Spinal cord (tissue), 10 donors: ENCODE data around the gene BLCAP. TPM values are rescaled to one million over a fixed set of nuclear protein-coding genes. Genes with fewer than 3 reads are reported as not detected.

Experiments
- DNase-seq, 6 donors: peaks; one replicate each; pipeline versions ENCODE4 v3.0.0 to v3.0.0-alpha.2; 2013 to 2015; ENCODE audit warnings: low spot score in 6 of 6, low read depth in 4 of 6
- H3K27ac ChIP-seq: one replicate; pipeline ENCODE4 v1.5.1; 2013; ENCODE audit warnings: low read depth, low read length, control low read depth
- H3K27me3 ChIP-seq: one replicate; pipeline ENCODE4 v1.6.1; 2013; ENCODE audit warnings: low read length; ENCODE audit not compliant: control insufficient read depth, insufficient read depth
- H3K36me3 ChIP-seq: one replicate; pipeline ENCODE4 v1.6.1; 2013; ENCODE audit warnings: low read length; ENCODE audit not compliant: control insufficient read depth, insufficient read depth
- H3K4me1 ChIP-seq: one replicate; pipeline ENCODE4 v1.6.1; 2013; ENCODE audit warnings: low read length; ENCODE audit not compliant: control insufficient read depth, insufficient read depth
- H3K4me3 ChIP-seq: one replicate; pipeline ENCODE4 v1.5.1; 2013; ENCODE audit warnings: low read depth, low read length, control low read depth
- H3K9me3 ChIP-seq: one replicate; pipeline ENCODE4 v1.6.1; 2013; ENCODE audit warnings: low read length; ENCODE audit not compliant: control insufficient read depth, insufficient read depth
- WGBS: methylation state at CpG from one replicate; pipeline ENCODE4 v1.1.5; 2013; ENCODE audit warnings: missing lambda C conversion rate; ENCODE audit not compliant: insufficient coverage; 5-methylcytosine and 5-hydroxymethylcytosine counted together
- polyA plus RNA-seq, 2 donors: library from polyadenylated mRNA; unstranded; fragments of 120-200 nt; gene quantifications; one replicate each; pipeline ENCODE4 v1.2.1, GENCODE V29; 2013; ENCODE audit not compliant: insufficient read length in 2 of 2
- total RNA-seq, 2 donors: library from RNA; depleted of rRNA in 1 of 2; stranded (reverse); fragments of 120-200 nt in 1 of 2; fragments of >200 nt in 1 of 2; gene quantifications; one replicate each; pipeline versions ENCODE4 v1.2.3 to v1.2.4, GENCODE V29; 2013 to 2014
- donor health status: healthy.

BLCAP gene
- total and polyA plus RNA-seq, 4 donors, result 87.1 to 274 (median 196) TPM

GRCh38 chr20:37510226-37510625 lies 17.4 kb downstream of the BLCAP start:
- H3K4me1 ChIP-seq, result peaks cover 7% of the 10 kb centered on the region
- H3K27ac ChIP-seq, result no peak overlapping the region
- H3K27me3 ChIP-seq, result no peaks in the 10 kb centered on the region
- H3K36me3 ChIP-seq, result peaks cover 28% of the 10 kb centered on the region
- 94% methylated on average over 4 of the region's 5 CpGs for WGBS
- no peak for DNase-seq
- H3K9me3 ChIP-seq, result no peaks in the 10 kb centered on the region
- no peak overlapping the region for H3K4me3 ChIP-seq

- no peak overlapping the region for H3K27ac ChIP-seq
- H3K36me3 ChIP-seq, result peaks cover 12% of the 10 kb centered on the region
- no peaks in the 10 kb centered on the region for H3K9me3 ChIP-seq
- H3K4me1 ChIP-seq, result peaks cover 12% of the 10 kb centered on the region
- H3K4me3 ChIP-seq, result no peak overlapping the region
- no peaks in the 10 kb centered on the region for H3K27me3 ChIP-seq
- WGBS, result 80% methylated on average over 4 of the region's 4 CpGs
- DNase-seq, result no peak
Measured at GRCh38 chr20:37506152-37506725, 21.4 kb downstream of the BLCAP start.

- no peak for DNase-seq
- no peaks in the 10 kb centered on the region for H3K27me3 ChIP-seq
- H3K9me3 ChIP-seq, result no peaks in the 10 kb centered on the region
- 76% methylated on average over 3 of the region's 7 CpGs for WGBS
- peaks cover 12% of the 10 kb centered on the region for H3K4me1 ChIP-seq
- H3K27ac ChIP-seq, result no peak overlapping the region
- H3K4me3 ChIP-seq, result no peak overlapping the region
- peaks cover 7% of the 10 kb centered on the region for H3K36me3 ChIP-seq
Measured at GRCh38 chr20:37505263-37506151, 22.2 kb downstream of the BLCAP start.

- 50% methylated on average over 2 of the region's 3 CpGs for WGBS
- peaks cover 12% of the 10 kb centered on the region for H3K4me1 ChIP-seq
- H3K9me3 ChIP-seq, result no peaks in the 10 kb centered on the region
- H3K4me3 ChIP-seq, result no peak overlapping the region
- peaks cover 7% of the 10 kb centered on the region for H3K36me3 ChIP-seq
- H3K27me3 ChIP-seq, result no peaks in the 10 kb centered on the region
- no peak overlapping the region for H3K27ac ChIP-seq
- DNase-seq, result peak in 2 of 6 donors; percentile 53 to 87
Measured at GRCh38 chr20:37504404-37505096, 23.1 kb downstream of the BLCAP start.

- H3K36me3 ChIP-seq, result peaks cover 3% of the 10 kb centered on the region
- H3K4me1 ChIP-seq, result peaks cover 12% of the 10 kb centered on the region
- 86% methylated on average over 3 of the region's 3 CpGs for WGBS
Measured at GRCh38 chr20:37503256-37503927, 24.3 kb downstream of the BLCAP start.

GRCh38 chr20:37502654-37503053 lies 25.0 kb downstream of the BLCAP start:
- WGBS, result 92% methylated on average over 2 of the region's 2 CpGs
- H3K36me3 ChIP-seq, result peaks cover 3% of the 10 kb centered on the region
- no peak overlapping the region for H3K4me3 ChIP-seq
- no peak overlapping the region for H3K27ac ChIP-seq
- H3K4me1 ChIP-seq, result peaks cover 12% of the 10 kb centered on the region
- H3K9me3 ChIP-seq, result no peaks in the 10 kb centered on the region
- no peaks in the 10 kb centered on the region for H3K27me3 ChIP-seq
- peak in 1 of 6 donors; percentile 20 for DNase-seq

More at GRCh38 chr20:37503256-37503927, 24.3 kb downstream of the BLCAP start:
- H3K27ac ChIP-seq, result no peak overlapping the region
- H3K27me3 ChIP-seq, result no peaks in the 10 kb centered on the region
- DNase-seq, result no peak
- H3K9me3 ChIP-seq, result no peaks in the 10 kb centered on the region
- H3K4me3 ChIP-seq, result no peak overlapping the region

GRCh38 chr20:37501940-37502339 lies 25.7 kb downstream of the BLCAP start:
- Histone ChIP-seq H3K9me3 (no peaks in the 10 kb centered on the region), H3K36me3 (no peaks in the 10 kb centered on the region), H3K27me3 (no peaks in the 10 kb centered on the region), H3K4me3 (no peak overlapping the region), H3K27ac (no peak overlapping the region), H3K4me1 (peaks cover 12% of the 10 kb centered on the region)
- WGBS, result 72% methylated on average over 5 of the region's 7 CpGs
- no peak for DNase-seq

GRCh38 chr20:37500311-37500710 lies 27.4 kb downstream of the BLCAP start:
- Histone ChIP-seq H3K27me3 (no peaks in the 10 kb centered on the region), H3K27ac (no peak overlapping the region), H3K9me3 (no peaks in the 10 kb centered on the region), H3K4me1 (peaks cover 4% of the 10 kb centered on the region), H3K4me3 (no peak overlapping the region), H3K36me3 (no peaks in the 10 kb centered on the region)
- DNase-seq, result no peak
- WGBS, result 95% methylated on average over 5 of the region's 7 CpGs

- peak in 1 of 6 donors; percentile 62 for DNase-seq
- no CpG with 5 or more reads among the region's 2 CpGs for WGBS
Measured at GRCh38 chr20:37498066-37498665, 29.5 kb downstream of the BLCAP start.

More at GRCh38 chr20:37498066-37498665, 29.5 kb downstream of the BLCAP start:
- H3K9me3 ChIP-seq, result no peaks in the 10 kb centered on the region
- H3K4me1 ChIP-seq, result peaks cover under 1% of the 10 kb centered on the region
- no peak overlapping the region for H3K4me3 ChIP-seq
- H3K36me3 ChIP-seq, result no peaks in the 10 kb centered on the region
- no peaks in the 10 kb centered on the region for H3K27me3 ChIP-seq
- H3K27ac ChIP-seq, result no peak overlapping the region
